ENCODE results near the gene CNN1.

Gene CNN1

DNA sequence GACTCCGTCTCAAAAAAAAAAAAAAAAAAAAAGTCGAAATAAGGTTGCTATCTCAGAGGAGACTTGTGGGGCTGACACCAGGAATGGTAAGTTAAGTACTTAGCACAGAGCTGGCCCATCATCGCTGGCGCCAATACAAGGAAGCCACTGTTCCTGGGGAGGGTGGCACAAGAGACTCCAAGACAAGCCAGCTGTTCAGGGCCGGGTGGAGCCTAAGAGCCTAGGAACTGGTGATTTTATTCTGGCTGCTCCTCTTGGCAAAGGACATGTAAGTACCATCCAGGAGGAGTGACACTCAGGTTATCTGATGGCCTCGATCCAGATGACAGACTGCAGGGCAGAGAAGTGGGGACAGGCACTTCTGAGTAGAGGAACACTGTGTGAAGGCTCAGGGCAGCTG lies 16.6 kb downstream of the CNN1 start:
- H3K79me2 ChIP-seq (ENCODE audit: low read length): peaks cover 35% of the 10 kb centered on the region
- no peak overlapping the region for H3K4me2 ChIP-seq (ENCODE audit: low read depth, low read length)
- H3K27me3 ChIP-seq (replicated peaks; ENCODE audit: insufficient read depth, low read length): no peaks in the 10 kb centered on the region
- H3K4me3 ChIP-seq (ENCODE audit: low read length): no peak overlapping the region
- H2AFZ ChIP-seq (ENCODE audit: low read length): no peak overlapping the region
- TF ChIP-seq, protein P1, sequence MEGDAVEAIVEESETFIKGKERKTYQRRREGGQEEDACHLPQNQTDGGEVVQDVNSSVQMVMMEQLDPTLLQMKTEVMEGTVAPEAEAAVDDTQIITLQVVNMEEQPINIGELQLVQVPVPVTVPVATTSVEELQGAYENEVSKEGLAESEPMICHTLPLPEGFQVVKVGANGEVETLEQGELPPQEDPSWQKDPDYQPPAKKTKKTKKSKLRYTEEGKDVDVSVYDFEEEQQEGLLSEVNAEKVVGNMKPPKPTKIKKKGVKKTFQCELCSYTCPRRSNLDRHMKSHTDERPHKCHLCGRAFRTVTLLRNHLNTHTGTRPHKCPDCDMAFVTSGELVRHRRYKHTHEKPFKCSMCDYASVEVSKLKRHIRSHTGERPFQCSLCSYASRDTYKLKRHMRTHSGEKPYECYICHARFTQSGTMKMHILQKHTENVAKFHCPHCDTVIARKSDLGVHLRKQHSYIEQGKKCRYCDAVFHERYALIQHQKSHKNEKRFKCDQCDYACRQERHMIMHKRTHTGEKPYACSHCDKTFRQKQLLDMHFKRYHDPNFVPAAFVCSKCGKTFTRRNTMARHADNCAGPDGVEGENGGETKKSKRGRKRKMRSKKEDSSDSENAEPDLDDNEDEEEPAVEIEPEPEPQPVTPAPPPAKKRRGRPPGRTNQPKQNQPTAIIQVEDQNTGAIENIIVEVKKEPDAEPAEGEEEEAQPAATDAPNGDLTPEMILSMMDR (IDR thresholded peaks at IDR 0.05; ENCODE audit: low read length): no peak
- TF ChIP-seq EZH2 (optimal IDR thresholded peaks at IDR 0.05; ENCODE audit: low read depth, low read length) (no peak), EZH2phosphoT487 (IDR thresholded peaks at IDR 0.05; ENCODE audit: low read length) (no peak)
- H3K4me1 ChIP-seq (ENCODE audit: low read length): peaks cover 6% of the 10 kb centered on the region; the same call in 1 of the 2 replicates
- H3F3A ChIP-seq (ENCODE audit: insufficient read depth, low read length): peaks cover 3% of the 10 kb centered on the region; the same call in 1 of the 2 replicates
- no peaks in the 10 kb centered on the region for H3K36me3 ChIP-seq (replicated peaks; ENCODE audit: insufficient read depth, low read length)
- H4K20me1 ChIP-seq (ENCODE audit: insufficient read depth, low read length): no peaks in the 10 kb centered on the region
- no peaks in the 10 kb centered on the region for H3K9me2 ChIP-seq (replicated peaks; ENCODE audit: insufficient read depth, low read length)
- no peak overlapping the region for H3K27ac ChIP-seq (ENCODE audit: low read length)
- H3K9me3 ChIP-seq (replicated peaks; ENCODE audit: insufficient read depth, low read length): no peaks in the 10 kb centered on the region
- H3K9ac ChIP-seq (ENCODE audit: low read length): no peak overlapping the region
- no peak for DNase-seq

DNA sequence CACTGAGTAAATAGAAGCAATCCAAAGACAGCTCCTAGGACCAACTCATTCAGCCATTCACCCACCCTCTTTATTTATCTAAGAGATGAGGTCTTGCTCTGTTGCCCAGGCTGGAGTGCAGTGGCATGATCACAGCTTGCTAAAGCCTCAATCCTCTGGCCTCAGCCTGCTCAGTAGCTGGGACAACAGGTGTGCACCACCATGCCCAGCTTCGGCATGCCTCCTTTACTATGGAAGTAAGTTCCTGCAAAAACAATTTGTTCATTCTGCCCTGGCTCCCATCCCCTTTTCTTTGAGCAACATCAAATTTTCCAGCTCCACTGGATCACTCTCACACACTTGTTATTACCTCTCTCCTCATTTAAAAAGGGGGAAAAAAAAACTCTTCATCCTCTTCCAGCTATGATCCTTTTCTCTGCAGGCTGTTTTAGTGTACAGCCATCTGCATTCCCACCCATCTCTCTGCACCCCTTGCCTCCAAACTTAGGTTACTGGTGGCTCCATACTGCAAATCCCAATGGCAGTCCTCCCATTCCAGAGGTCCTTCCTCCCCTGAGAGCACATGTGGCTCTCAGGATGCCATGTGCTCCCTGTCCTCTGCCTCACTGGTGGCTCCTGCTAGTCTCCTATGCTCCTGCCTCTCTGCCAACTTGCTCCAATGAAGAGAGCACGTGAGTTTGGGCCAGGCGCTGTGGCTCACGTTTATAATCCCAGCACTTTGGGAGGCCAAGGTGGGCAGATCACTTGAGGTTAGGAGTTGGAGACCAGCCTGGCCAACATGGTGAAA lies 18.2 kb downstream of the CNN1 start:
- Histone ChIP-seq H3K4me2 (ENCODE audit: low read depth, low read length) (no peak overlapping the region), H3F3A (ENCODE audit: insufficient read depth, low read length) (peaks cover 7% of the 10 kb centered on the region), H3K4me1 (ENCODE audit: low read length) (peaks cover 6% of the 10 kb centered on the region; the same call in 1 of the 2 replicates), H3K9me2 (replicated peaks; ENCODE audit: insufficient read depth, low read length) (no peaks in the 10 kb centered on the region), H3K79me2 (ENCODE audit: low read length) (peaks cover 35% of the 10 kb centered on the region), H3K36me3 (replicated peaks; ENCODE audit: insufficient read depth, low read length) (no peaks in the 10 kb centered on the region), H2AFZ (ENCODE audit: low read length) (no peak overlapping the region), H3K4me3 (ENCODE audit: low read length) (no peak overlapping the region), H3K9ac (ENCODE audit: low read length) (no peak overlapping the region), H3K27me3 (replicated peaks; ENCODE audit: insufficient read depth, low read length) (no peaks in the 10 kb centered on the region), H3K27ac (ENCODE audit: low read length) (no peak overlapping the region), H4K20me1 (ENCODE audit: insufficient read depth, low read length) (no peaks in the 10 kb centered on the region), H3K9me3 (replicated peaks; ENCODE audit: insufficient read depth, low read length) (no peaks in the 10 kb centered on the region)
- TF ChIP-seq, protein P1 (IDR thresholded peaks at IDR 0.05; ENCODE audit: low read length): no peak
- no peak for TF ChIP-seq EZH2 (optimal IDR thresholded peaks at IDR 0.05; ENCODE audit: low read depth, low read length)
- TF ChIP-seq EZH2phosphoT487 (IDR thresholded peaks at IDR 0.05; ENCODE audit: low read length): no peak
- no peak for DNase-seq

DNA sequence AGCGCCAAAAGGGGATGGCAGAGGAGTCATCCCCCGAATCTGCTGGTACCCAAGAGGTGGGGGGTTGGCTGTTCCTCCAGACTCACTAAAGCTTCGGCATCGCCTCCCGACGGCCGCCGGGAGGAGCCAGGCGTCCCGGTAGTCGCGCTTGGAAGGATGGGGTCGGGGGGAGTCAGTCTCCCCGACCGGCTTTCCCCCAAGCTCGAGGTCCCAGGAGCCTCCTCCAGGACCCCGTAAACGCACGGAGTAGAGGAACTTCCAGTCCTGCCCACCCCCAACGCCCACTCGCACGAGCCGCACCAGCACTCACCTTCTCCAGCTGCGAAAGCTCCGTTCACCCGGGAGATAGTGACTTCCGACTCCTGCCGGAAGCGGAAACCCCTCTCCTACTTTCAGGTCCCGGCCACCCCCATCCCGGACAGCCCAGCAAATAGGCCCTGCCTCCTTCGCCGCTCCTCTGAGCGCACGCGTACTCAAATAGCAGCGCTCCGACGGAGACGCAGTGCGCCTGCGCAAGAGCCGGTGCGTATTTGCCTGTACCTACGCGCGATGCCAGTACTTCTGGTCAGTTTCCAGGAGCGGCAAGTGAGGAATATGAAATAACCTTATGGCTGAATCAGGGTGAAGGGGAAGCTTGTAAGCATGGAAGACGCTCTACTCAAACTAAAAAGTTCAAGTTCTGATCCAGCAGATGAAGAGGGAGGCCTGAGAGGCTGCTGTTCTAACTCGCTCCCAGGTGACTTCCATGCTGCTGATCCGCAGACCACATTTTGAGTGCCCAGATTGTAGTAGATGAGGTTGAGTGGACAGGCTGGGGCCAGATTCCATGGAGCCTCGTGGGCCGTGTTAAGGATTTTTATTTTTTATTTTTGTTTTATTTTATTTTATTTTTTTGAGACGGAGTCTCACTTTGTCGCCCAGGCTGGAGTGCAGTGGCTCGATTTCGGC lies 20.5 kb downstream of the CNN1 start, which contains the start of gene ELOF1:
Gene ELOF1, minus strand, starts transcription at position 350 of the 948 bp plus-strand sequence. CDS start 4,883 bp downstream, outside the sequence.
- Histone ChIP-seq H3K27me3 (replicated peaks; ENCODE audit: insufficient read depth, low read length) (no peaks in the 10 kb centered on the region), H3K27ac (ENCODE audit: low read length) (peak within 1 kb of the TSS; percentile 57; the same call in 1 of the 2 replicates)

More for the DNA sequence above, 20.5 kb downstream of the CNN1 start, which contains the start of gene ELOF1:
- Histone ChIP-seq H3K4me3 (ENCODE audit: low read length) (peak within 1 kb of the TSS; percentile 79), H3K79me2 (ENCODE audit: low read length) (peaks cover 35% of the 10 kb centered on the region), H3K36me3 (replicated peaks; ENCODE audit: insufficient read depth, low read length) (no peaks in the 10 kb centered on the region), H3F3A (ENCODE audit: insufficient read depth, low read length) (peaks cover 7% of the 10 kb centered on the region), H3K9me3 (replicated peaks; ENCODE audit: insufficient read depth, low read length) (no peaks in the 10 kb centered on the region), H3K4me1 (ENCODE audit: low read length) (peaks cover 6% of the 10 kb centered on the region; the same call in 1 of the 2 replicates), H3K4me2 (ENCODE audit: low read depth, low read length) (peak within 1 kb of the TSS; percentile 83), H3K9me2 (replicated peaks; ENCODE audit: insufficient read depth, low read length) (no peaks in the 10 kb centered on the region), H3K9ac (ENCODE audit: low read length) (peak within 1 kb of the TSS; percentile 71), H4K20me1 (ENCODE audit: insufficient read depth, low read length) (no peaks in the 10 kb centered on the region), H2AFZ (ENCODE audit: low read length) (peak within 1 kb of the TSS; percentile 94)
- no peak for TF ChIP-seq EZH2 (optimal IDR thresholded peaks at IDR 0.05; ENCODE audit: low read depth, low read length)
- TF ChIP-seq, protein P1 (IDR thresholded peaks at IDR 0.05; ENCODE audit: low read length): peak; percentile 30
- TF ChIP-seq EZH2phosphoT487 (IDR thresholded peaks at IDR 0.05; ENCODE audit: low read length): no peak
- peak; percentile 99 for DNase-seq
